GM23338 (cell line): Measurements from ENCODE around the gene MAGI3. TPM values are rescaled to one million over a fixed set of nuclear protein-coding genes. Genes with fewer than 3 reads are reported as not detected.

Source experiments
- ATAC-seq: fragments of 200-7000 bp; cut with Tn5 transposase; 3 replicates; pipeline ENCODE4 v1.9.1; 2020
- DNase-seq: peaks from one replicate; pipeline ENCODE4 v3.0.0-alpha.2; 2015; ENCODE audit warnings: low spot score
- H2AFZ ChIP-seq: fragments of 200-600 bp; sonication (generic); 2 replicates; pipeline ENCODE4 v1.8.0; 2016; ENCODE audit warnings: antibody characterized with exemption, mild to moderate bottlenecking, moderate library complexity
- H3F3A ChIP-seq: fragments of 200-600 bp; sonication (generic); replicated peaks from 2 replicates; pipeline ENCODE4 v1.8.0; 2017; ENCODE audit warnings: antibody characterized with exemption, mixed run types, low read depth
- H3K27ac ChIP-seq: fragments of 200-600 bp; sonication (generic); 2 replicates; pipeline ENCODE4 v1.6.1; 2016; ENCODE audit warnings: low read depth
- H3K27me3 ChIP-seq: fragments of 200-600 bp; sonication (generic); 2 replicates; pipeline ENCODE4 v1.8.0; 2016; ENCODE audit warnings: mild to moderate bottlenecking, mixed run types, moderate library complexity; ENCODE audit not compliant: insufficient read depth
- H3K36me3 ChIP-seq: fragments of 200-600 bp; sonication (generic); 2 replicates; pipeline ENCODE4 v1.8.0; 2016; ENCODE audit warnings: mild to moderate bottlenecking; ENCODE audit not compliant: insufficient read depth
- H3K4me1 ChIP-seq: fragments of 200-600 bp; sonication (generic); 2 replicates; pipeline ENCODE4 v1.8.0; 2016; ENCODE audit warnings: mild to moderate bottlenecking, moderate library complexity; ENCODE audit not compliant: insufficient read depth
- H3K4me2 ChIP-seq: fragments of 200-600 bp; sonication (generic); 2 replicates; pipeline ENCODE4 v1.7.1; 2017; ENCODE audit warnings: mixed run types
- H3K4me3 ChIP-seq: fragments of 200-600 bp; sonication (generic); 2 replicates; pipeline ENCODE4 v1.6.1; 2016; ENCODE audit warnings: mixed run types
- H3K79me2 ChIP-seq: fragments of 200-600 bp; sonication (generic); replicated peaks from 2 replicates; pipeline ENCODE4 v1.8.0; 2017; ENCODE audit warnings: mild to moderate bottlenecking; ENCODE audit not compliant: insufficient read depth
- H3K9me2 ChIP-seq: fragments of 200-600 bp; sonication (generic); 2 replicates; pipeline ENCODE4 v1.8.0; 2017; ENCODE audit not compliant: insufficient read depth
- H4K20me1 ChIP-seq: fragments of 200-600 bp; sonication (generic); replicated peaks from 2 replicates; pipeline ENCODE4 v1.8.0; 2017; ENCODE audit warnings: mild to moderate bottlenecking; ENCODE audit not compliant: insufficient read depth
- H3K27ac Mint-ChIP-seq: 2 replicates; pipeline ENCODE4 v1.8.0; 2020; ENCODE audit warnings: inconsistent platforms, mild to moderate bottlenecking, moderate library complexity, mixed read lengths
- H3K27me3 Mint-ChIP-seq: 3 replicates; pipeline ENCODE4 v1.8.0; 2022; ENCODE audit warnings: low read depth, mild to moderate bottlenecking, moderate library complexity, mixed read lengths, inconsistent platforms; ENCODE audit not compliant: insufficient read depth, poor library complexity
- H3K36me3 Mint-ChIP-seq: 3 replicates; pipeline ENCODE4 v1.8.0; 2021; ENCODE audit warnings: low read depth, mild to moderate bottlenecking, inconsistent platforms, moderate library complexity, mixed read lengths
- H3K4me1 Mint-ChIP-seq: 3 replicates; pipeline ENCODE4 v1.8.0; 2020; ENCODE audit warnings: mild to moderate bottlenecking, inconsistent platforms, mixed read lengths
- H3K4me3 Mint-ChIP-seq: 3 replicates; pipeline ENCODE4 v1.8.0; 2021; ENCODE audit warnings: moderate library complexity, mild to moderate bottlenecking, inconsistent platforms, mixed read lengths
- H3K9me3 Mint-ChIP-seq: 3 replicates; pipeline ENCODE4 v1.8.0; 2020; ENCODE audit warnings: moderate library complexity, mild to moderate bottlenecking, inconsistent platforms, mixed read lengths
- CREB1 ChIP-seq: fragments of 250-450 bp; sonication (Bioruptor Pico); IDR thresholded peaks from 2 replicates; pipeline ENCODE4 v1.5.0; 2020; ENCODE audit warnings: low read depth, mild to moderate bottlenecking, moderate library complexity
- ETS1 ChIP-seq: IDR thresholded peaks from 2 replicates; pipeline ENCODE4 v1.6.1; 2016; ENCODE audit warnings: antibody characterized with exemption
- EZH2 ChIP-seq: fragments of 200-600 bp; sonication (generic); IDR thresholded peaks from one replicate; pipeline ENCODE4 v1.8.0; 2017; ENCODE audit warnings: antibody characterized with exemption, mild to moderate bottlenecking, low read depth; ENCODE audit not compliant: unreplicated experiment
- EZH2phosphoT487 ChIP-seq: fragments of 200-600 bp; sonication (generic); IDR thresholded peaks from one replicate; pipeline ENCODE4 v1.8.1; 2018; ENCODE audit warnings: antibody characterized with exemption; ENCODE audit not compliant: unreplicated experiment
- JUNB ChIP-seq: IDR thresholded peaks from one replicate; pipeline ENCODE4 v1.6.1; 2016; ENCODE audit warnings: antibody characterized with exemption; ENCODE audit not compliant: unreplicated experiment
- NANOG ChIP-seq: IDR thresholded peaks from 2 replicates; pipeline ENCODE4 v1.6.1; 2016; ENCODE audit warnings: antibody characterized with exemption, borderline replicate concordance
- POLR2AphosphoS5 ChIP-seq: IDR thresholded peaks from 2 replicates; pipeline ENCODE4 v1.6.1; 2016; ENCODE audit warnings: antibody characterized with exemption, low read depth
- STAT1 ChIP-seq: IDR thresholded peaks from one replicate; pipeline ENCODE4 v1.6.1; 2016; ENCODE audit warnings: antibody characterized with exemption; ENCODE audit not compliant: unreplicated experiment
- ZNF114 ChIP-seq: fragments of 250-450 bp; sonication (Bioruptor Pico); IDR thresholded peaks from 2 replicates; pipeline ENCODE4 v1.5.0; 2020; ENCODE audit warnings: mild to moderate bottlenecking, moderate library complexity
- ZNF331 ChIP-seq: fragments of 250-450 bp; sonication (Bioruptor Pico); IDR thresholded peaks from 2 replicates; pipeline ENCODE4 v1.5.0; 2020; ENCODE audit warnings: low read depth, mild to moderate bottlenecking, moderate library complexity
- polyA plus RNA-seq: library from polyadenylated mRNA; unstranded; fragments of >200 nt; fragmentation: Nextera tagmentation; extraction: Ambion mirVana; gene quantifications from 2 replicates; pipeline ENCODE4 v1.2.1, GENCODE V29; 2016
- total RNA-seq: library from RNA; depleted of rRNA; stranded (reverse); fragments of >200 nt; shearing (Covaris generic); gene quantifications from 2 replicates; pipeline ENCODE4 v1.2.3, GENCODE V29; 2014
- TF ChIP-seq, protein P1 (sequence below): IDR thresholded peaks from one replicate; pipeline ENCODE4 v1.6.1; 2018; ENCODE audit warnings: antibody characterized with exemption; ENCODE audit not compliant: unreplicated experiment
- TF ChIP-seq, protein P2 (sequence below), 2 experiments: fragments of 200-600 bp in 1 of 2; sonication (generic) in 1 of 2; conservative IDR thresholded peaks; 2 replicates each; pipeline versions ENCODE4 v1.5.1 to v1.6.1; 2016 to 2017; ENCODE audit warnings: antibody characterized with exemption in 2 of 2, low read depth in 2 of 2, mild to moderate bottlenecking in 2 of 2, moderate library complexity in 1 of 2
- TF ChIP-seq, protein P3 (sequence below): fragments of 250-450 bp; sonication (Bioruptor Pico); IDR thresholded peaks from 2 replicates; pipeline ENCODE4 v1.5.0; 2020; ENCODE audit warnings: mild to moderate bottlenecking, moderate library complexity

The MAGI3 gene
- total and polyA plus RNA-seq, 2 experiments from 2014 or later, result 3.9 to 10.0 TPM

- peaks cover 24% of the 10 kb centered on the region for H3K4me1 ChIP-seq
- peak overlapping the region; percentile 84 for H3K27ac Mint-ChIP-seq
- peak overlapping the region; percentile 95 for H3K4me2 ChIP-seq
- peak overlapping the region; percentile 97 for H2AFZ ChIP-seq
- peak overlapping the region; percentile 83 for H3K4me3 ChIP-seq
- no peaks in the 10 kb centered on the region for H3K9me3 Mint-ChIP-seq
- no peaks in the 10 kb centered on the region for H3K36me3 ChIP-seq
- DNase-seq, result no peak
- ATAC-seq, result no peak; the same call in 2 of the 3 replicates
- peaks cover 19% of the 10 kb centered on the region for H3K4me1 Mint-ChIP-seq
- H3K27ac ChIP-seq, result peak overlapping the region; percentile 6; the same call in 1 of the 2 replicates
- no peaks in the 10 kb centered on the region for H3K9me2 ChIP-seq
- TF ChIP-seq STAT1 (no peak), POLR2AphosphoS5 (no peak), EZH2phosphoT487 (no peak), ZNF114 (CRISPR knock-in tag) (no peak), NANOG (no peak), JUNB (no peak), CREB1 (CRISPR knock-in tag) (no peak), ETS1 (no peak), ZNF331 (CRISPR knock-in tag) (no peak), EZH2 (no peak)
- TF ChIP-seq, protein P1, sequence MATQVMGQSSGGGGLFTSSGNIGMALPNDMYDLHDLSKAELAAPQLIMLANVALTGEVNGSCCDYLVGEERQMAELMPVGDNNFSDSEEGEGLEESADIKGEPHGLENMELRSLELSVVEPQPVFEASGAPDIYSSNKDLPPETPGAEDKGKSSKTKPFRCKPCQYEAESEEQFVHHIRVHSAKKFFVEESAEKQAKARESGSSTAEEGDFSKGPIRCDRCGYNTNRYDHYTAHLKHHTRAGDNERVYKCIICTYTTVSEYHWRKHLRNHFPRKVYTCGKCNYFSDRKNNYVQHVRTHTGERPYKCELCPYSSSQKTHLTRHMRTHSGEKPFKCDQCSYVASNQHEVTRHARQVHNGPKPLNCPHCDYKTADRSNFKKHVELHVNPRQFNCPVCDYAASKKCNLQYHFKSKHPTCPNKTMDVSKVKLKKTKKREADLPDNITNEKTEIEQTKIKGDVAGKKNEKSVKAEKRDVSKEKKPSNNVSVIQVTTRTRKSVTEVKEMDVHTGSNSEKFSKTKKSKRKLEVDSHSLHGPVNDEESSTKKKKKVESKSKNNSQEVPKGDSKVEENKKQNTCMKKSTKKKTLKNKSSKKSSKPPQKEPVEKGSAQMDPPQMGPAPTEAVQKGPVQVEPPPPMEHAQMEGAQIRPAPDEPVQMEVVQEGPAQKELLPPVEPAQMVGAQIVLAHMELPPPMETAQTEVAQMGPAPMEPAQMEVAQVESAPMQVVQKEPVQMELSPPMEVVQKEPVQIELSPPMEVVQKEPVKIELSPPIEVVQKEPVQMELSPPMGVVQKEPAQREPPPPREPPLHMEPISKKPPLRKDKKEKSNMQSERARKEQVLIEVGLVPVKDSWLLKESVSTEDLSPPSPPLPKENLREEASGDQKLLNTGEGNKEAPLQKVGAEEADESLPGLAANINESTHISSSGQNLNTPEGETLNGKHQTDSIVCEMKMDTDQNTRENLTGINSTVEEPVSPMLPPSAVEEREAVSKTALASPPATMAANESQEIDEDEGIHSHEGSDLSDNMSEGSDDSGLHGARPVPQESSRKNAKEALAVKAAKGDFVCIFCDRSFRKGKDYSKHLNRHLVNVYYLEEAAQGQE, result no peak
- TF ChIP-seq, protein P2, sequence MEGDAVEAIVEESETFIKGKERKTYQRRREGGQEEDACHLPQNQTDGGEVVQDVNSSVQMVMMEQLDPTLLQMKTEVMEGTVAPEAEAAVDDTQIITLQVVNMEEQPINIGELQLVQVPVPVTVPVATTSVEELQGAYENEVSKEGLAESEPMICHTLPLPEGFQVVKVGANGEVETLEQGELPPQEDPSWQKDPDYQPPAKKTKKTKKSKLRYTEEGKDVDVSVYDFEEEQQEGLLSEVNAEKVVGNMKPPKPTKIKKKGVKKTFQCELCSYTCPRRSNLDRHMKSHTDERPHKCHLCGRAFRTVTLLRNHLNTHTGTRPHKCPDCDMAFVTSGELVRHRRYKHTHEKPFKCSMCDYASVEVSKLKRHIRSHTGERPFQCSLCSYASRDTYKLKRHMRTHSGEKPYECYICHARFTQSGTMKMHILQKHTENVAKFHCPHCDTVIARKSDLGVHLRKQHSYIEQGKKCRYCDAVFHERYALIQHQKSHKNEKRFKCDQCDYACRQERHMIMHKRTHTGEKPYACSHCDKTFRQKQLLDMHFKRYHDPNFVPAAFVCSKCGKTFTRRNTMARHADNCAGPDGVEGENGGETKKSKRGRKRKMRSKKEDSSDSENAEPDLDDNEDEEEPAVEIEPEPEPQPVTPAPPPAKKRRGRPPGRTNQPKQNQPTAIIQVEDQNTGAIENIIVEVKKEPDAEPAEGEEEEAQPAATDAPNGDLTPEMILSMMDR (conservative IDR thresholded peaks at IDR 0.05; ENCODE audit: low read depth in 2 of 2), result no peak
- TF ChIP-seq, protein P3, sequence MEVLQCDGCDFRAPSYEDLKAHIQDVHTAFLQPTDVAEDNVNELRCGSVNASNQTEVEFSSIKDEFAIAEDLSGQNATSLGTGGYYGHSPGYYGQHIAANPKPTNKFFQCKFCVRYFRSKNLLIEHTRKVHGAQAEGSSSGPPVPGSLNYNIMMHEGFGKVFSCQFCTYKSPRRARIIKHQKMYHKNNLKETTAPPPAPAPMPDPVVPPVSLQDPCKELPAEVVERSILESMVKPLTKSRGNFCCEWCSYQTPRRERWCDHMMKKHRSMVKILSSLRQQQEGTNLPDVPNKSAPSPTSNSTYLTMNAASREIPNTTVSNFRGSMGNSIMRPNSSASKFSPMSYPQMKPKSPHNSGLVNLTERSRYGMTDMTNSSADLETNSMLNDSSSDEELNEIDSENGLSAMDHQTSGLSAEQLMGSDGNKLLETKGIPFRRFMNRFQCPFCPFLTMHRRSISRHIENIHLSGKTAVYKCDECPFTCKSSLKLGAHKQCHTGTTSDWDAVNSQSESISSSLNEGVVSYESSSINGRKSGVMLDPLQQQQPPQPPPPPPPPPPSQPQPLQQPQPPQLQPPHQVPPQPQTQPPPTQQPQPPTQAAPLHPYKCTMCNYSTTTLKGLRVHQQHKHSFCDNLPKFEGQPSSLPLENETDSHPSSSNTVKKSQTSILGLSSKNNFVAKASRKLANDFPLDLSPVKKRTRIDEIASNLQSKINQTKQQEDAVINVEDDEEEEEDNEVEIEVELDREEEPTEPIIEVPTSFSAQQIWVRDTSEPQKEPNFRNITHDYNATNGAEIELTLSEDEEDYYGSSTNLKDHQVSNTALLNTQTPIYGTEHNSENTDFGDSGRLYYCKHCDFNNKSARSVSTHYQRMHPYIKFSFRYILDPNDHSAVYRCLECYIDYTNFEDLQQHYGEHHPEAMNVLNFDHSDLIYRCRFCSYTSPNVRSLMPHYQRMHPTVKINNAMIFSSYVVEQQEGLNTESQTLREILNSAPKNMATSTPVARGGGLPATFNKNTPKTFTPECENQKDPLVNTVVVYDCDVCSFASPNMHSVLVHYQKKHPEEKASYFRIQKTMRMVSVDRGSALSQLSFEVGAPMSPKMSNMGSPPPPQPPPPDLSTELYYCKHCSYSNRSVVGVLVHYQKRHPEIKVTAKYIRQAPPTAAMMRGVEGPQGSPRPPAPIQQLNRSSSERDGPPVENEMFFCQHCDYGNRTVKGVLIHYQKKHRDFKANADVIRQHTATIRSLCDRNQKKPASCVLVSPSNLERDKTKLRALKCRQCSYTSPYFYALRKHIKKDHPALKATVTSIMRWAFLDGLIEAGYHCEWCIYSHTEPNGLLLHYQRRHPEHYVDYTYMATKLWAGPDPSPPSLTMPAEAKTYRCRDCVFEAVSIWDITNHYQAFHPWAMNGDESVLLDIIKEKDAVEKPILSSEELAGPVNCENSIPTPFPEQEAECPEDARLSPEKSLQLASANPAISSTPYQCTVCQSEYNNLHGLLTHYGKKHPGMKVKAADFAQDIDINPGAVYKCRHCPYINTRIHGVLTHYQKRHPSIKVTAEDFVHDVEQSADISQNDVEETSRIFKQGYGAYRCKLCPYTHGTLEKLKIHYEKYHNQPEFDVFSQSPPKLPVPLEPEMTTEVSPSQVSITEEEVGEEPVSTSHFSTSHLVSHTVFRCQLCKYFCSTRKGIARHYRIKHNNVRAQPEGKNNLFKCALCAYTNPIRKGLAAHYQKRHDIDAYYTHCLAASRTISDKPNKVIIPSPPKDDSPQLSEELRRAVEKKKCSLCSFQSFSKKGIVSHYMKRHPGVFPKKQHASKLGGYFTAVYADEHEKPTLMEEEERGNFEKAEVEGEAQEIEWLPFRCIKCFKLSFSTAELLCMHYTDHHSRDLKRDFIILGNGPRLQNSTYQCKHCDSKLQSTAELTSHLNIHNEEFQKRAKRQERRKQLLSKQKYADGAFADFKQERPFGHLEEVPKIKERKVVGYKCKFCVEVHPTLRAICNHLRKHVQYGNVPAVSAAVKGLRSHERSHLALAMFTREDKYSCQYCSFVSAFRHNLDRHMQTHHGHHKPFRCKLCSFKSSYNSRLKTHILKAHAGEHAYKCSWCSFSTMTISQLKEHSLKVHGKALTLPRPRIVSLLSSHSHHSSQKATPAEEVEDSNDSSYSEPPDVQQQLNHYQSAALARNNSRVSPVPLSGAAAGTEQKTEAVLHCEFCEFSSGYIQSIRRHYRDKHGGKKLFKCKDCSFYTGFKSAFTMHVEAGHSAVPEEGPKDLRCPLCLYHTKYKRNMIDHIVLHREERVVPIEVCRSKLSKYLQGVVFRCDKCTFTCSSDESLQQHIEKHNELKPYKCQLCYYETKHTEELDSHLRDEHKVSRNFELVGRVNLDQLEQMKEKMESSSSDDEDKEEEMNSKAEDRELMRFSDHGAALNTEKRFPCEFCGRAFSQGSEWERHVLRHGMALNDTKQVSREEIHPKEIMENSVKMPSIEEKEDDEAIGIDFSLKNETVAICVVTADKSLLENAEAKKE (CRISPR knock-in tag), result no peak
- H3K4me3 Mint-ChIP-seq, result peak overlapping the region; percentile 84
- H3K36me3 Mint-ChIP-seq, result no peaks in the 10 kb centered on the region
- no peaks in the 10 kb centered on the region; the same call in 1 of the 2 replicates for H4K20me1 ChIP-seq
- peaks cover 7% of the 10 kb centered on the region for H3F3A ChIP-seq
- H3K27me3 Mint-ChIP-seq, result peaks cover 6% of the 10 kb centered on the region
- peaks cover 18% of the 10 kb centered on the region for H3K27me3 ChIP-seq
- H3K79me2 ChIP-seq, result peaks cover 30% of the 10 kb centered on the region
Measured at GRCh38 chr1:113389359-113389952, 859 bp upstream of the MAGI3 start.
